ENCODE results near the gene TMEM52. TPM values are rescaled to one million over a fixed set of nuclear protein-coding genes. Genes with fewer than 3 reads are reported as not detected.

The TMEM52 gene
- polyA plus RNA-seq, 2 of the 4 experiments (the other 2 are of a cell fraction), result 0.36 to 0.41 TPM

DNA sequence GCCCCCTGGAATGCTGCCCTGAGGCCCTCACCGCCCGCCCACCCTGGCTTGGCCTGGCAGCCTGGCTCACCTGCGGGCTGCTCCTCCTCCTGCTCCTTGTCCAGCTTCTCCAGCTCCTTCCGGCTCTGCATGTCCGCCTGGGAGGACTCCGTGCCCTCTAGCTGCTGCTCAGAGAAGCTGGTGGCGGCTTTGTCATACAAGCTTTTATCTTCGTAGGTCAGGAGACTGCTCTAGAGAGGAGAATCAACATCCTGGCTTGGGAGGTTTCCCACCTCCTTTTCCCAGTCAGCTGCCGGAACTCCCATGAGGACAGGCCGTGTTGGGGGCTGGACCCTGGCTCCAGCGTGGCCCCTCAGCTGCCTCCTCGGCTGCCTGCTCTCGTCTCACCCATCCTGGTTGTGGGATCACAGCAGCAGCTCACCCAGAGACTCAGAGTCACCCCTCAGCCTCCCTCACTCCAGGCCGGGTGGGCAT is 36.6 kb upstream of the TMEM52 start (continued):
- TF ChIP-seq CBX8 (IDR thresholded peaks at IDR 0.05), result no peak

DNA sequence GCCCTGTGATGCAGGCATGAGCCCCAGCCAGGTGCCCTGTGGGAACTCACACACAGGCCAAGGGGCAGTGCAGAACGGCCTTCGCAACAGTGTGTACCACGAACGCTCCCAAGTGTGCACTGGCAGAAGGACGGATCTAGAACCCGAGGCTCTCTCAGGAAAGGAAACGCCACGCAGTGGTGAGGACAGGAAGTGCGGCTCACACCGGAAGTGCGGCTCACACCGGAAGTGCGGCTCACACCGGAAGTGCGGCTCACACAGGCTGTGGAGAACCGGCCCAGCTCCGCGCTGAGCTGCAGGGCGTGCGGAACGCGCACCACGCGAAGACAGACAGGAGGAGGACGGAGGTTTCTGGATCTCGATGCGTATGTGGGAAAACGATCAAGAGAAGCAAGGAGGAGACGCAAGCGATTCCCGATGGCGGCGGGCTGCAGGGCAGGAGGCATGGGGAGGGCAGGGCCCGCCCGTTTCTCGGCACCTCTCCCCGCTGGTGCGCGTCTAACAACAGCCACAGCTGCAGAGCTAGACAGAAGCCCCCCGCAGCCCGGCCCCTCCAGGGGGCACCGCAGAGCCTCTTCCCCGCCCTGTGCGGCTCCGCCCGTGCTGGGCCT is 35.9 kb upstream of the TMEM52 start:
- H3K4me3 ChIP-seq, result no peak overlapping the region
- ChIA-PET CTCF (interaction anchor here (1.1 to 6.9 kb wide), 3 partner anchors 12 to 94 kb away, joined by 3 to 76 read pairs (median 30); no protein-coding TSS in a partner anchor), POLR2A (interaction anchor here (1.1 kb wide), 1 partner anchor 34 kb away, joined by 4 read pairs; no protein-coding TSS in a partner anchor)
- no peak overlapping the region for H3K27ac ChIP-seq
- no peak for DNase-seq (ENCODE audit: low read depth in 1 of 2, low spot score in 1 of 2)
- no peaks in the 10 kb centered on the region for H3K9me3 ChIP-seq
- ATAC-seq, result peak in 1 of 2 experiments; percentile 49; a peak in 3 of 6 replicates
- TF ChIP-seq, protein P1, sequence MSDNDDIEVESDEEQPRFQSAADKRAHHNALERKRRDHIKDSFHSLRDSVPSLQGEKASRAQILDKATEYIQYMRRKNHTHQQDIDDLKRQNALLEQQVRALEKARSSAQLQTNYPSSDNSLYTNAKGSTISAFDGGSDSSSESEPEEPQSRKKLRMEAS (IDR thresholded peaks at IDR 0.05), result no peak
- TF ChIP-seq TP53 (CRISPR knock-in tag; IDR thresholded peaks at IDR 0.05) (no peak), CBX8 (IDR thresholded peaks at IDR 0.05) (no peak), CHD2 (IDR thresholded peaks at IDR 0.05; ENCODE audit: low read length, partially characterized antibody) (no peak), KDM5A (IDR thresholded peaks at IDR 0.05) (no peak), EHMT2 (IDR thresholded peaks at IDR 0.05; ENCODE audit: low read depth) (no peak), HOXB5 (CRISPR knock-in tag; IDR thresholded peaks at IDR 0.05) (no peak), NR3C1 (IDR thresholded peaks at IDR 0.05) (no peak), EHF (CRISPR knock-in tag; IDR thresholded peaks at IDR 0.05) (no peak), RAD21 (conservative IDR thresholded peaks at IDR 0.05 in 1 of 2, IDR thresholded peaks at IDR 0.05 in 1 of 2) (no peak), FOSL2 (IDR thresholded peaks at IDR 0.05) (no peak), FOSL2 (CRISPR knock-in tag; IDR thresholded peaks at IDR 0.05) (no peak), CHD4 (IDR thresholded peaks at IDR 0.05; ENCODE audit: borderline replicate concordance) (no peak), MAZ (IDR thresholded peaks at IDR 0.05; ENCODE audit: borderline replicate concordance, low read depth, low read length) (no peak), SMC3 (IDR thresholded peaks at IDR 0.05) (no peak), FOSB (CRISPR knock-in tag; IDR thresholded peaks at IDR 0.05) (no peak), MYC (IDR thresholded peaks at IDR 0.05; ENCODE audit: borderline replicate concordance, low read length) (no peak)
- TF ChIP-seq, protein P2, sequence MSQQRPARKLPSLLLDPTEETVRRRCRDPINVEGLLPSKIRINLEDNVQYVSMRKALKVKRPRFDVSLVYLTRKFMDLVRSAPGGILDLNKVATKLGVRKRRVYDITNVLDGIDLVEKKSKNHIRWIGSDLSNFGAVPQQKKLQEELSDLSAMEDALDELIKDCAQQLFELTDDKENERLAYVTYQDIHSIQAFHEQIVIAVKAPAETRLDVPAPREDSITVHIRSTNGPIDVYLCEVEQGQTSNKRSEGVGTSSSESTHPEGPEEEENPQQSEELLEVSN (IDR thresholded peaks at IDR 0.05; ENCODE audit: borderline replicate concordance, low read depth), result no peak
- TF ChIP-seq, protein P3, sequence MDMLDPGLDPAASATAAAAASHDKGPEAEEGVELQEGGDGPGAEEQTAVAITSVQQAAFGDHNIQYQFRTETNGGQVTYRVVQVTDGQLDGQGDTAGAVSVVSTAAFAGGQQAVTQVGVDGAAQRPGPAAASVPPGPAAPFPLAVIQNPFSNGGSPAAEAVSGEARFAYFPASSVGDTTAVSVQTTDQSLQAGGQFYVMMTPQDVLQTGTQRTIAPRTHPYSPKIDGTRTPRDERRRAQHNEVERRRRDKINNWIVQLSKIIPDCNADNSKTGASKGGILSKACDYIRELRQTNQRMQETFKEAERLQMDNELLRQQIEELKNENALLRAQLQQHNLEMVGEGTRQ (IDR thresholded peaks at IDR 0.05), result no peak
- 89% methylated on average over 45 of the region's 46 CpGs for WGBS (ENCODE audit: missing lambda C conversion rate)
- no peak overlapping the region for H3K4me2 ChIP-seq
- no peak for FAIRE-seq
- H3K4me1 ChIP-seq, result 0 out of 3 replicates have a peak, but pooled peaks cover 3% of the 10 kb centered on the region

DNA sequence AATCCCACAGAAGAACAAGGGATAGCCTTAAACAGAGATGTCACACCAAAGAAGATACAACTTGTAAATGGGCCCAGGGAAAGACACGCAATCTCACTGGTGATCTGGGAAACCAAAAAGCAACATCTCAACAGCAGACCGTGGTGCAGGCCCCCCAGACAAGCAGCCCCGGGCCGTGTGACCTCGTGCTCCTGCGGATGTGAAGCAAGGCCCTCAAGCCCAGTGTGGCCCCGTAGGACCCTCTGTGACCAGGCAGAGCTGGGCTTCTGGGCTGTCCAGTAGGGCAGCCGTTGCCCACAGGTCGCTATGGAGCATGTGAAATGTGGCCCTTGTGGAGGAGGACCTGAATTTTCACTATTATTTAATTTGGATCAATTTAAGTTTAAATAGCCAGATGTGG is 34.9 kb upstream of the TMEM52 start:
- TF ChIP-seq MYC (IDR thresholded peaks at IDR 0.05; ENCODE audit: borderline replicate concordance, low read length) (no peak), CBX8 (IDR thresholded peaks at IDR 0.05) (no peak), EHMT2 (IDR thresholded peaks at IDR 0.05; ENCODE audit: low read depth) (no peak), HOXB13 (CRISPR knock-in tag; IDR thresholded peaks at IDR 0.05; ENCODE audit: low read depth) (no peak), SREBF2 (IDR thresholded peaks at IDR 0.05) (no peak), MAZ (IDR thresholded peaks at IDR 0.05; ENCODE audit: borderline replicate concordance, low read depth, low read length) (no peak)
- no peaks in the 10 kb centered on the region for H3K9me3 ChIP-seq
- 54% methylated on average over 8 of the region's 9 CpGs for WGBS (ENCODE audit: missing lambda C conversion rate)
- H3K27ac ChIP-seq, result no peak overlapping the region
- DNase-seq (ENCODE audit: low read depth in 1 of 2, low spot score in 1 of 2) (no peak), ATAC-seq (no peak), FAIRE-seq (no peak)
- no peak overlapping the region for H3K4me2 ChIP-seq
- POLR2A ChIA-PET, result no interaction called here
- H3K4me1 ChIP-seq, result no peaks in the 10 kb centered on the region
- CTCF ChIA-PET, result interaction anchor here (0.5 to 4.5 kb wide), 3 partner anchors 92 to 116 kb away, joined by 3 to 30 read pairs (median 3); partner anchors contain the start of gene PRKCZ
- no peak overlapping the region for H3K4me3 ChIP-seq
